SK-N-SH treated with all-trans-retinoic acid at 6 μM for 48 hours (cell line): ENCODE data around the gene JARID2.

Experiments used
- ATAC-seq: fragments of 200-7000 bp; cut with Tn5 transposase; 3 replicates; pipeline ENCODE4 v1.9.1; 2020; ENCODE audit warnings: mild to moderate bottlenecking, moderate library complexity
- ARNTL ChIP-seq: fragments of 450-650 bp; formaldehyde crosslinking; IDR thresholded peaks from 2 replicates; pipeline ENCODE4 v1.5.0; 2020; ENCODE audit warnings: low read depth, mild to moderate bottlenecking, moderate library complexity, borderline replicate concordance
- BACH2 ChIP-seq: fragments of 250-450 bp; sonication (Bioruptor Pico); IDR thresholded peaks from 2 replicates; pipeline ENCODE4 v1.9.0; 2021; ENCODE audit warnings: mild to moderate bottlenecking, borderline replicate concordance
- CREB5 ChIP-seq: fragments of 250-450 bp; sonication (Bioruptor Pico); IDR thresholded peaks from 2 replicates; pipeline ENCODE4 v1.5.1; 2020; ENCODE audit warnings: low read depth, mild to moderate bottlenecking, moderate library complexity
- CSDC2 ChIP-seq: fragments of 250-450 bp; sonication (Bioruptor Pico); IDR thresholded peaks from 2 replicates; pipeline ENCODE4 v1.5.0; 2020; ENCODE audit warnings: mild to moderate bottlenecking, moderate library complexity
- ESRRG ChIP-seq: fragments of 250-450 bp; sonication (Bioruptor Pico); IDR thresholded peaks from 2 replicates; pipeline ENCODE4 v1.6.1; 2021; ENCODE audit warnings: mild to moderate bottlenecking
- GLIS3 ChIP-seq: fragments of 250-450 bp; sonication (Bioruptor Pico); IDR thresholded peaks from 2 replicates; pipeline ENCODE4 v1.5.0; 2020; ENCODE audit warnings: mild to moderate bottlenecking, moderate library complexity
- ISL1 ChIP-seq: fragments of 250-450 bp; sonication (Bioruptor Pico); IDR thresholded peaks from 2 replicates; pipeline ENCODE4 v2.1.2; 2022; ENCODE audit warnings: mild to moderate bottlenecking, moderate library complexity
- OSR1 ChIP-seq: fragments of 250-450 bp; sonication (Bioruptor Pico); IDR thresholded peaks from 2 replicates; pipeline ENCODE4 v1.8.0; 2022; ENCODE audit warnings: moderate library complexity, mild to moderate bottlenecking, inconsistent platforms
- PATZ1 ChIP-seq: fragments of 250-450 bp; sonication (Bioruptor Pico); IDR thresholded peaks from 2 replicates; pipeline ENCODE4 v1.8.0; 2020; ENCODE audit warnings: mild to moderate bottlenecking, moderate library complexity, borderline replicate concordance
- POU6F1 ChIP-seq: fragments of 250-450 bp; sonication (Bioruptor Pico); IDR thresholded peaks from 2 replicates; pipeline ENCODE4 v1.8.0; 2021; ENCODE audit warnings: low read depth, mild to moderate bottlenecking, moderate library complexity, borderline replicate concordance
- SNAI2 ChIP-seq: fragments of 250-450 bp; sonication (Bioruptor Pico); IDR thresholded peaks from 2 replicates; pipeline ENCODE4 v1.5.0; 2020; ENCODE audit warnings: mild to moderate bottlenecking, moderate library complexity
- TOX ChIP-seq: fragments of 250-450 bp; sonication (Bioruptor Pico); IDR thresholded peaks from 2 replicates; pipeline ENCODE4 v1.8.0; 2021; ENCODE audit warnings: mild to moderate bottlenecking, moderate library complexity, borderline replicate concordance
- TSHZ2 ChIP-seq: fragments of 250-450 bp; sonication (Bioruptor Pico); IDR thresholded peaks from 2 replicates; pipeline ENCODE4 v1.5.0; 2020; ENCODE audit warnings: mild to moderate bottlenecking, moderate library complexity
- ZC3H10 ChIP-seq: fragments of 250-450 bp; sonication (Bioruptor Pico); IDR thresholded peaks from 2 replicates; pipeline ENCODE4 v1.5.1; 2021; ENCODE audit warnings: mild to moderate bottlenecking, moderate library complexity
- ZFP30 ChIP-seq: fragments of 450-650 bp; formaldehyde crosslinking; IDR thresholded peaks from 2 replicates; pipeline ENCODE4 v1.5.0; 2022; ENCODE audit warnings: mild to moderate bottlenecking, moderate library complexity
- ZNF565 ChIP-seq: fragments of 450-650 bp; formaldehyde crosslinking; conservative IDR thresholded peaks from 2 replicates; pipeline ENCODE4 v1.5.0; 2020; ENCODE audit warnings: low read depth, mild to moderate bottlenecking, moderate library complexity
- ZNF8 ChIP-seq: fragments of 450-650 bp; formaldehyde crosslinking; IDR thresholded peaks from 2 replicates; pipeline ENCODE4 v1.5.0; 2020; ENCODE audit warnings: mild to moderate bottlenecking, moderate library complexity

The JARID2 gene

GRCh38 chr6:15553736-15554294, 307.9 kb downstream of the JARID2 start:
- no peak for ATAC-seq
- TF ChIP-seq POU6F1 (CRISPR knock-in tag), result no peak
- TF ChIP-seq BACH2, result no peak

- no peak for ATAC-seq
- no peak for TF ChIP-seq ARNTL (CRISPR knock-in tag)
- TF ChIP-seq ESRRG (CRISPR knock-in tag), result no peak
- TF ChIP-seq ZFP30 (CRISPR knock-in tag), result no peak
- no peak for TF ChIP-seq ZNF8 (CRISPR knock-in tag)
- no peak for TF ChIP-seq BACH2
- no peak for TF ChIP-seq ZC3H10 (CRISPR knock-in tag)
- no peak for TF ChIP-seq GLIS3
- TF ChIP-seq POU6F1 (CRISPR knock-in tag), result no peak
- TF ChIP-seq CREB5 (CRISPR knock-in tag), result no peak
- no peak for TF ChIP-seq ISL1
- no peak for TF ChIP-seq TSHZ2 (CRISPR knock-in tag)
- TF ChIP-seq OSR1 (CRISPR knock-in tag), result no peak
- no peak for TF ChIP-seq ZNF565
- no peak for TF ChIP-seq PATZ1
Observed at GRCh38 chr6:15554728-15555100, 308.8 kb downstream of the JARID2 start.

- no peak for ATAC-seq
- no peak for TF ChIP-seq CSDC2 (CRISPR knock-in tag)
- no peak for TF ChIP-seq SNAI2 (CRISPR knock-in tag)
- no peak for TF ChIP-seq ESRRG (CRISPR knock-in tag)
- TF ChIP-seq TOX (CRISPR knock-in tag), result no peak
Observed at GRCh38 chr6:15555101-15556038, 309.5 kb downstream of the JARID2 start.

GRCh38 chr6:15556711-15557110, 310.8 kb downstream of the JARID2 start:
- no peak for ATAC-seq
- TF ChIP-seq TSHZ2 (CRISPR knock-in tag), result no peak
- TF ChIP-seq OSR1 (CRISPR knock-in tag), result no peak
